GM23338 (cell line): Measurements from ENCODE around the gene VHLL. TPM values are rescaled to one million over a fixed set of nuclear protein-coding genes. Genes with fewer than 3 reads are reported as not detected.

Experiments
- ATAC-seq: fragments of 200-7000 bp; cut with Tn5 transposase; 3 replicates; pipeline ENCODE4 v1.9.1; 2020
- DNase-seq: peaks from one replicate; pipeline ENCODE4 v3.0.0-alpha.2; 2015; ENCODE audit warnings: low spot score
- H2AFZ ChIP-seq: fragments of 200-600 bp; sonication (generic); 2 replicates; pipeline ENCODE4 v1.8.0; 2016; ENCODE audit warnings: antibody characterized with exemption, mild to moderate bottlenecking, moderate library complexity
- H3F3A ChIP-seq: fragments of 200-600 bp; sonication (generic); replicated peaks from 2 replicates; pipeline ENCODE4 v1.8.0; 2017; ENCODE audit warnings: antibody characterized with exemption, mixed run types, low read depth
- H3K27ac ChIP-seq: fragments of 200-600 bp; sonication (generic); 2 replicates; pipeline ENCODE4 v1.6.1; 2016; ENCODE audit warnings: low read depth
- H3K27me3 ChIP-seq: fragments of 200-600 bp; sonication (generic); 2 replicates; pipeline ENCODE4 v1.8.0; 2016; ENCODE audit warnings: mild to moderate bottlenecking, mixed run types, moderate library complexity; ENCODE audit not compliant: insufficient read depth
- H3K36me3 ChIP-seq: fragments of 200-600 bp; sonication (generic); 2 replicates; pipeline ENCODE4 v1.8.0; 2016; ENCODE audit warnings: mild to moderate bottlenecking; ENCODE audit not compliant: insufficient read depth
- H3K4me1 ChIP-seq: fragments of 200-600 bp; sonication (generic); 2 replicates; pipeline ENCODE4 v1.8.0; 2016; ENCODE audit warnings: mild to moderate bottlenecking, moderate library complexity; ENCODE audit not compliant: insufficient read depth
- H3K4me2 ChIP-seq: fragments of 200-600 bp; sonication (generic); 2 replicates; pipeline ENCODE4 v1.7.1; 2017; ENCODE audit warnings: mixed run types
- H3K4me3 ChIP-seq: fragments of 200-600 bp; sonication (generic); 2 replicates; pipeline ENCODE4 v1.6.1; 2016; ENCODE audit warnings: mixed run types
- H3K79me2 ChIP-seq: fragments of 200-600 bp; sonication (generic); replicated peaks from 2 replicates; pipeline ENCODE4 v1.8.0; 2017; ENCODE audit warnings: mild to moderate bottlenecking; ENCODE audit not compliant: insufficient read depth
- H3K9me2 ChIP-seq: fragments of 200-600 bp; sonication (generic); 2 replicates; pipeline ENCODE4 v1.8.0; 2017; ENCODE audit not compliant: insufficient read depth
- H4K20me1 ChIP-seq: fragments of 200-600 bp; sonication (generic); replicated peaks from 2 replicates; pipeline ENCODE4 v1.8.0; 2017; ENCODE audit warnings: mild to moderate bottlenecking; ENCODE audit not compliant: insufficient read depth
- H3K27ac Mint-ChIP-seq: 2 replicates; pipeline ENCODE4 v1.8.0; 2020; ENCODE audit warnings: inconsistent platforms, mild to moderate bottlenecking, moderate library complexity, mixed read lengths
- H3K27me3 Mint-ChIP-seq: 3 replicates; pipeline ENCODE4 v1.8.0; 2022; ENCODE audit warnings: low read depth, mild to moderate bottlenecking, moderate library complexity, mixed read lengths, inconsistent platforms; ENCODE audit not compliant: insufficient read depth, poor library complexity
- H3K36me3 Mint-ChIP-seq: 3 replicates; pipeline ENCODE4 v1.8.0; 2021; ENCODE audit warnings: low read depth, mild to moderate bottlenecking, inconsistent platforms, moderate library complexity, mixed read lengths
- H3K4me1 Mint-ChIP-seq: 3 replicates; pipeline ENCODE4 v1.8.0; 2020; ENCODE audit warnings: mild to moderate bottlenecking, inconsistent platforms, mixed read lengths
- H3K4me3 Mint-ChIP-seq: 3 replicates; pipeline ENCODE4 v1.8.0; 2021; ENCODE audit warnings: moderate library complexity, mild to moderate bottlenecking, inconsistent platforms, mixed read lengths
- H3K9me3 Mint-ChIP-seq: 3 replicates; pipeline ENCODE4 v1.8.0; 2020; ENCODE audit warnings: moderate library complexity, mild to moderate bottlenecking, inconsistent platforms, mixed read lengths
- CREB1 ChIP-seq: fragments of 250-450 bp; sonication (Bioruptor Pico); IDR thresholded peaks from 2 replicates; pipeline ENCODE4 v1.5.0; 2020; ENCODE audit warnings: low read depth, mild to moderate bottlenecking, moderate library complexity
- EZH2 ChIP-seq: fragments of 200-600 bp; sonication (generic); IDR thresholded peaks from one replicate; pipeline ENCODE4 v1.8.0; 2017; ENCODE audit warnings: antibody characterized with exemption, mild to moderate bottlenecking, low read depth; ENCODE audit not compliant: unreplicated experiment
- EZH2phosphoT487 ChIP-seq: fragments of 200-600 bp; sonication (generic); IDR thresholded peaks from one replicate; pipeline ENCODE4 v1.8.1; 2018; ENCODE audit warnings: antibody characterized with exemption; ENCODE audit not compliant: unreplicated experiment
- JUNB ChIP-seq: IDR thresholded peaks from one replicate; pipeline ENCODE4 v1.6.1; 2016; ENCODE audit warnings: antibody characterized with exemption; ENCODE audit not compliant: unreplicated experiment
- NANOG ChIP-seq: IDR thresholded peaks from 2 replicates; pipeline ENCODE4 v1.6.1; 2016; ENCODE audit warnings: antibody characterized with exemption, borderline replicate concordance
- POLR2AphosphoS5 ChIP-seq: IDR thresholded peaks from 2 replicates; pipeline ENCODE4 v1.6.1; 2016; ENCODE audit warnings: antibody characterized with exemption, low read depth
- STAT1 ChIP-seq: IDR thresholded peaks from one replicate; pipeline ENCODE4 v1.6.1; 2016; ENCODE audit warnings: antibody characterized with exemption; ENCODE audit not compliant: unreplicated experiment
- ZNF114 ChIP-seq: fragments of 250-450 bp; sonication (Bioruptor Pico); IDR thresholded peaks from 2 replicates; pipeline ENCODE4 v1.5.0; 2020; ENCODE audit warnings: mild to moderate bottlenecking, moderate library complexity
- ZNF331 ChIP-seq: fragments of 250-450 bp; sonication (Bioruptor Pico); IDR thresholded peaks from 2 replicates; pipeline ENCODE4 v1.5.0; 2020; ENCODE audit warnings: low read depth, mild to moderate bottlenecking, moderate library complexity
- polyA plus RNA-seq: library from polyadenylated mRNA; unstranded; fragments of >200 nt; fragmentation: Nextera tagmentation; extraction: Ambion mirVana; gene quantifications from 2 replicates; pipeline ENCODE4 v1.2.1, GENCODE V29; 2016
- total RNA-seq: library from RNA; depleted of rRNA; stranded (reverse); fragments of >200 nt; shearing (Covaris generic); gene quantifications from 2 replicates; pipeline ENCODE4 v1.2.3, GENCODE V29; 2014
- TF ChIP-seq, protein P1 (sequence below), 2 experiments: fragments of 200-600 bp in 1 of 2; sonication (generic) in 1 of 2; conservative IDR thresholded peaks; 2 replicates each; pipeline versions ENCODE4 v1.5.1 to v1.6.1; 2016 to 2017; ENCODE audit warnings: antibody characterized with exemption in 2 of 2, low read depth in 2 of 2, mild to moderate bottlenecking in 2 of 2, moderate library complexity in 1 of 2
- TF ChIP-seq, protein P2 (sequence below): IDR thresholded peaks from 2 replicates; pipeline ENCODE4 v1.6.1; 2016; ENCODE audit warnings: antibody characterized with exemption
- TF ChIP-seq, protein P3 (sequence below): IDR thresholded peaks from one replicate; pipeline ENCODE4 v1.6.1; 2018; ENCODE audit warnings: antibody characterized with exemption; ENCODE audit not compliant: unreplicated experiment
- TF ChIP-seq, protein P4 (sequence below): fragments of 250-450 bp; sonication (Bioruptor Pico); IDR thresholded peaks from 2 replicates; pipeline ENCODE4 v1.5.0; 2020; ENCODE audit warnings: mild to moderate bottlenecking, moderate library complexity

The VHLL gene
- total and polyA plus RNA-seq, 2 experiments from 2014 or later: not detected

DNA sequence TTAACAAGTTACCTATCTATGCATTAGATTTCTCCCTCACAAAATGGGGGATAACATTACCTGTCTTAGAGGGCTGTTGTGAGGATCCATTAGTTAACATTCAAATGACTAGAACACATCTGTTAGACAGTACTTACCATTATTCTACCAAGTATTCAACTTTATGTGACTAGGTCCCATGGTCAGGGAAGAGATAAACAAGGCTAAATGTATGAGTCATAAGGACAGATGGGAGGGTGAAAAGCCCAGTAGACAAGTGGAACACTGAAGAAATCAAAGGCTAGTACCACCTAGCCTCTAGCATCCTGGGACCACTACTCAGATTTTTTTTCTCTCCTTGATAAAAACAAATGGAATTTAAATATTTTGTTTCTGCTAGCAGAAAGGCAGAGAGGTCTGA lies 9.0 kb upstream of the VHLL start (continued):
- no peak for TF ChIP-seq ZNF114 (CRISPR knock-in tag)

DNA sequence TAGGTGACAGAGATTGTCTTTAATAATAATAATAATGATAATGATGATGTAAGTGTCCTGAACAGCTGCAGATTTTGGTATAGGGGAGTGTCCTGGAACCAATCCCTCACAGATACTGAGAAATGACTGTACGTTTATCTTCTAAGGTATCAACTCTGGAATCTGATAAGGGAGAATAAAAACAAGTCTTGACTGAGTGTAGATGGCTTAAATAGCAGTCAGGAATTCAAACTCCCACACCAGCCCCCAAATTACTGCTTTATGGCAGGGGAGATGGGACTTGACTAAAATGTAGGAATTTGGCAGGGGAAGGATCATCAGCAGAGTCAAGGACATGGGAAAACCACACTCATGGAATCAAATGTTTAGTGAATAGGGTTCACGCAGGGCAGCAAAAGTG lies 6.1 kb upstream of the VHLL start:
- no peak overlapping the region for H3K4me3 Mint-ChIP-seq
- H3K36me3 Mint-ChIP-seq: peaks cover 51% of the 10 kb centered on the region

More for the DNA sequence above, 6.1 kb upstream of the VHLL start:
- H3K4me2 ChIP-seq: no peak overlapping the region
- peaks cover 10% of the 10 kb centered on the region for H3K27me3 Mint-ChIP-seq
- H3K27me3 ChIP-seq: no peaks in the 10 kb centered on the region
- H3K4me1 Mint-ChIP-seq: no peaks in the 10 kb centered on the region
- H3K9me2 ChIP-seq: no peaks in the 10 kb centered on the region
- no peak for TF ChIP-seq STAT1
- TF ChIP-seq, protein P1, sequence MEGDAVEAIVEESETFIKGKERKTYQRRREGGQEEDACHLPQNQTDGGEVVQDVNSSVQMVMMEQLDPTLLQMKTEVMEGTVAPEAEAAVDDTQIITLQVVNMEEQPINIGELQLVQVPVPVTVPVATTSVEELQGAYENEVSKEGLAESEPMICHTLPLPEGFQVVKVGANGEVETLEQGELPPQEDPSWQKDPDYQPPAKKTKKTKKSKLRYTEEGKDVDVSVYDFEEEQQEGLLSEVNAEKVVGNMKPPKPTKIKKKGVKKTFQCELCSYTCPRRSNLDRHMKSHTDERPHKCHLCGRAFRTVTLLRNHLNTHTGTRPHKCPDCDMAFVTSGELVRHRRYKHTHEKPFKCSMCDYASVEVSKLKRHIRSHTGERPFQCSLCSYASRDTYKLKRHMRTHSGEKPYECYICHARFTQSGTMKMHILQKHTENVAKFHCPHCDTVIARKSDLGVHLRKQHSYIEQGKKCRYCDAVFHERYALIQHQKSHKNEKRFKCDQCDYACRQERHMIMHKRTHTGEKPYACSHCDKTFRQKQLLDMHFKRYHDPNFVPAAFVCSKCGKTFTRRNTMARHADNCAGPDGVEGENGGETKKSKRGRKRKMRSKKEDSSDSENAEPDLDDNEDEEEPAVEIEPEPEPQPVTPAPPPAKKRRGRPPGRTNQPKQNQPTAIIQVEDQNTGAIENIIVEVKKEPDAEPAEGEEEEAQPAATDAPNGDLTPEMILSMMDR (conservative IDR thresholded peaks at IDR 0.05; ENCODE audit: low read depth in 2 of 2): no peak
- no peak for TF ChIP-seq JUNB
- no peak for TF ChIP-seq ZNF331 (CRISPR knock-in tag)
- TF ChIP-seq, protein P2, sequence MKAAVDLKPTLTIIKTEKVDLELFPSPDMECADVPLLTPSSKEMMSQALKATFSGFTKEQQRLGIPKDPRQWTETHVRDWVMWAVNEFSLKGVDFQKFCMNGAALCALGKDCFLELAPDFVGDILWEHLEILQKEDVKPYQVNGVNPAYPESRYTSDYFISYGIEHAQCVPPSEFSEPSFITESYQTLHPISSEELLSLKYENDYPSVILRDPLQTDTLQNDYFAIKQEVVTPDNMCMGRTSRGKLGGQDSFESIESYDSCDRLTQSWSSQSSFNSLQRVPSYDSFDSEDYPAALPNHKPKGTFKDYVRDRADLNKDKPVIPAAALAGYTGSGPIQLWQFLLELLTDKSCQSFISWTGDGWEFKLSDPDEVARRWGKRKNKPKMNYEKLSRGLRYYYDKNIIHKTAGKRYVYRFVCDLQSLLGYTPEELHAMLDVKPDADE: no peak
- TF ChIP-seq, protein P3, sequence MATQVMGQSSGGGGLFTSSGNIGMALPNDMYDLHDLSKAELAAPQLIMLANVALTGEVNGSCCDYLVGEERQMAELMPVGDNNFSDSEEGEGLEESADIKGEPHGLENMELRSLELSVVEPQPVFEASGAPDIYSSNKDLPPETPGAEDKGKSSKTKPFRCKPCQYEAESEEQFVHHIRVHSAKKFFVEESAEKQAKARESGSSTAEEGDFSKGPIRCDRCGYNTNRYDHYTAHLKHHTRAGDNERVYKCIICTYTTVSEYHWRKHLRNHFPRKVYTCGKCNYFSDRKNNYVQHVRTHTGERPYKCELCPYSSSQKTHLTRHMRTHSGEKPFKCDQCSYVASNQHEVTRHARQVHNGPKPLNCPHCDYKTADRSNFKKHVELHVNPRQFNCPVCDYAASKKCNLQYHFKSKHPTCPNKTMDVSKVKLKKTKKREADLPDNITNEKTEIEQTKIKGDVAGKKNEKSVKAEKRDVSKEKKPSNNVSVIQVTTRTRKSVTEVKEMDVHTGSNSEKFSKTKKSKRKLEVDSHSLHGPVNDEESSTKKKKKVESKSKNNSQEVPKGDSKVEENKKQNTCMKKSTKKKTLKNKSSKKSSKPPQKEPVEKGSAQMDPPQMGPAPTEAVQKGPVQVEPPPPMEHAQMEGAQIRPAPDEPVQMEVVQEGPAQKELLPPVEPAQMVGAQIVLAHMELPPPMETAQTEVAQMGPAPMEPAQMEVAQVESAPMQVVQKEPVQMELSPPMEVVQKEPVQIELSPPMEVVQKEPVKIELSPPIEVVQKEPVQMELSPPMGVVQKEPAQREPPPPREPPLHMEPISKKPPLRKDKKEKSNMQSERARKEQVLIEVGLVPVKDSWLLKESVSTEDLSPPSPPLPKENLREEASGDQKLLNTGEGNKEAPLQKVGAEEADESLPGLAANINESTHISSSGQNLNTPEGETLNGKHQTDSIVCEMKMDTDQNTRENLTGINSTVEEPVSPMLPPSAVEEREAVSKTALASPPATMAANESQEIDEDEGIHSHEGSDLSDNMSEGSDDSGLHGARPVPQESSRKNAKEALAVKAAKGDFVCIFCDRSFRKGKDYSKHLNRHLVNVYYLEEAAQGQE: no peak
- no peak for TF ChIP-seq EZH2
- no peak for TF ChIP-seq CREB1 (CRISPR knock-in tag)
- TF ChIP-seq ZNF114 (CRISPR knock-in tag): no peak
- no peak for TF ChIP-seq NANOG
- TF ChIP-seq, protein P4, sequence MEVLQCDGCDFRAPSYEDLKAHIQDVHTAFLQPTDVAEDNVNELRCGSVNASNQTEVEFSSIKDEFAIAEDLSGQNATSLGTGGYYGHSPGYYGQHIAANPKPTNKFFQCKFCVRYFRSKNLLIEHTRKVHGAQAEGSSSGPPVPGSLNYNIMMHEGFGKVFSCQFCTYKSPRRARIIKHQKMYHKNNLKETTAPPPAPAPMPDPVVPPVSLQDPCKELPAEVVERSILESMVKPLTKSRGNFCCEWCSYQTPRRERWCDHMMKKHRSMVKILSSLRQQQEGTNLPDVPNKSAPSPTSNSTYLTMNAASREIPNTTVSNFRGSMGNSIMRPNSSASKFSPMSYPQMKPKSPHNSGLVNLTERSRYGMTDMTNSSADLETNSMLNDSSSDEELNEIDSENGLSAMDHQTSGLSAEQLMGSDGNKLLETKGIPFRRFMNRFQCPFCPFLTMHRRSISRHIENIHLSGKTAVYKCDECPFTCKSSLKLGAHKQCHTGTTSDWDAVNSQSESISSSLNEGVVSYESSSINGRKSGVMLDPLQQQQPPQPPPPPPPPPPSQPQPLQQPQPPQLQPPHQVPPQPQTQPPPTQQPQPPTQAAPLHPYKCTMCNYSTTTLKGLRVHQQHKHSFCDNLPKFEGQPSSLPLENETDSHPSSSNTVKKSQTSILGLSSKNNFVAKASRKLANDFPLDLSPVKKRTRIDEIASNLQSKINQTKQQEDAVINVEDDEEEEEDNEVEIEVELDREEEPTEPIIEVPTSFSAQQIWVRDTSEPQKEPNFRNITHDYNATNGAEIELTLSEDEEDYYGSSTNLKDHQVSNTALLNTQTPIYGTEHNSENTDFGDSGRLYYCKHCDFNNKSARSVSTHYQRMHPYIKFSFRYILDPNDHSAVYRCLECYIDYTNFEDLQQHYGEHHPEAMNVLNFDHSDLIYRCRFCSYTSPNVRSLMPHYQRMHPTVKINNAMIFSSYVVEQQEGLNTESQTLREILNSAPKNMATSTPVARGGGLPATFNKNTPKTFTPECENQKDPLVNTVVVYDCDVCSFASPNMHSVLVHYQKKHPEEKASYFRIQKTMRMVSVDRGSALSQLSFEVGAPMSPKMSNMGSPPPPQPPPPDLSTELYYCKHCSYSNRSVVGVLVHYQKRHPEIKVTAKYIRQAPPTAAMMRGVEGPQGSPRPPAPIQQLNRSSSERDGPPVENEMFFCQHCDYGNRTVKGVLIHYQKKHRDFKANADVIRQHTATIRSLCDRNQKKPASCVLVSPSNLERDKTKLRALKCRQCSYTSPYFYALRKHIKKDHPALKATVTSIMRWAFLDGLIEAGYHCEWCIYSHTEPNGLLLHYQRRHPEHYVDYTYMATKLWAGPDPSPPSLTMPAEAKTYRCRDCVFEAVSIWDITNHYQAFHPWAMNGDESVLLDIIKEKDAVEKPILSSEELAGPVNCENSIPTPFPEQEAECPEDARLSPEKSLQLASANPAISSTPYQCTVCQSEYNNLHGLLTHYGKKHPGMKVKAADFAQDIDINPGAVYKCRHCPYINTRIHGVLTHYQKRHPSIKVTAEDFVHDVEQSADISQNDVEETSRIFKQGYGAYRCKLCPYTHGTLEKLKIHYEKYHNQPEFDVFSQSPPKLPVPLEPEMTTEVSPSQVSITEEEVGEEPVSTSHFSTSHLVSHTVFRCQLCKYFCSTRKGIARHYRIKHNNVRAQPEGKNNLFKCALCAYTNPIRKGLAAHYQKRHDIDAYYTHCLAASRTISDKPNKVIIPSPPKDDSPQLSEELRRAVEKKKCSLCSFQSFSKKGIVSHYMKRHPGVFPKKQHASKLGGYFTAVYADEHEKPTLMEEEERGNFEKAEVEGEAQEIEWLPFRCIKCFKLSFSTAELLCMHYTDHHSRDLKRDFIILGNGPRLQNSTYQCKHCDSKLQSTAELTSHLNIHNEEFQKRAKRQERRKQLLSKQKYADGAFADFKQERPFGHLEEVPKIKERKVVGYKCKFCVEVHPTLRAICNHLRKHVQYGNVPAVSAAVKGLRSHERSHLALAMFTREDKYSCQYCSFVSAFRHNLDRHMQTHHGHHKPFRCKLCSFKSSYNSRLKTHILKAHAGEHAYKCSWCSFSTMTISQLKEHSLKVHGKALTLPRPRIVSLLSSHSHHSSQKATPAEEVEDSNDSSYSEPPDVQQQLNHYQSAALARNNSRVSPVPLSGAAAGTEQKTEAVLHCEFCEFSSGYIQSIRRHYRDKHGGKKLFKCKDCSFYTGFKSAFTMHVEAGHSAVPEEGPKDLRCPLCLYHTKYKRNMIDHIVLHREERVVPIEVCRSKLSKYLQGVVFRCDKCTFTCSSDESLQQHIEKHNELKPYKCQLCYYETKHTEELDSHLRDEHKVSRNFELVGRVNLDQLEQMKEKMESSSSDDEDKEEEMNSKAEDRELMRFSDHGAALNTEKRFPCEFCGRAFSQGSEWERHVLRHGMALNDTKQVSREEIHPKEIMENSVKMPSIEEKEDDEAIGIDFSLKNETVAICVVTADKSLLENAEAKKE (CRISPR knock-in tag): no peak
- no peak for TF ChIP-seq EZH2phosphoT487
- no peak for TF ChIP-seq POLR2AphosphoS5
- no peak overlapping the region for H3K27ac Mint-ChIP-seq
- H2AFZ ChIP-seq: no peak overlapping the region
- no peak for ATAC-seq
- H3F3A ChIP-seq: peaks cover 39% of the 10 kb centered on the region; the same call in 1 of the 2 replicates
- no peak for DNase-seq
- peaks cover 13% of the 10 kb centered on the region for H4K20me1 ChIP-seq
- no peaks in the 10 kb centered on the region for H3K4me1 ChIP-seq
- H3K79me2 ChIP-seq: no peaks in the 10 kb centered on the region
- no peak overlapping the region for H3K4me3 ChIP-seq
- H3K36me3 ChIP-seq: peaks cover 35% of the 10 kb centered on the region
- H3K27ac ChIP-seq: no peak overlapping the region
- no peaks in the 10 kb centered on the region for H3K9me3 Mint-ChIP-seq
